ENCODE results near the gene MSLN.

GRCh38 chr16:783404-784161 is 23.0 kb downstream of the MSLN start:
- TF ChIP-seq CTCF (IDR thresholded peaks at IDR 0.05; ENCODE audit: low read depth, low read length) (no peak), EZH2phosphoT487 (IDR thresholded peaks at IDR 0.05; ENCODE audit: low read depth) (no peak)

All from OCI-LY3 (cell line).